GM10248 (cell line): ENCODE results near the gene PER3.

ENCODE experiments used
- CTCF ChIA-PET: fragments of 300-600 bp; sonication (Branson Sonifier 250); formaldehyde crosslinking; extraction: SDS; loops from one replicate; lab custom pipeline; 2021; ENCODE audit warnings: antibody characterized with exemption; lab: Yijun Ruan, JAX
- POLR2A ChIA-PET: fragments of 350-650 bp; sonication (Branson Sonifier 250); formaldehyde crosslinking; extraction: SDS; loops from one replicate; lab custom pipeline; 2020; ENCODE audit warnings: antibody characterized with exemption; lab: Yijun Ruan, JAX
- DNase-seq: peaks from one replicate; pipeline ENCODE4 v3.0.0; 2012; ENCODE audit errors: extremely low spot score
- CTCF ChIP-seq: IDR thresholded peaks from 2 replicates; pipeline ENCODE4 v1.5.1; 2012; ENCODE audit warnings: mild to moderate bottlenecking, low read depth; ENCODE audit errors: extremely low read depth, missing control alignments, control extremely low read depth

PER3 gene

DNA sequence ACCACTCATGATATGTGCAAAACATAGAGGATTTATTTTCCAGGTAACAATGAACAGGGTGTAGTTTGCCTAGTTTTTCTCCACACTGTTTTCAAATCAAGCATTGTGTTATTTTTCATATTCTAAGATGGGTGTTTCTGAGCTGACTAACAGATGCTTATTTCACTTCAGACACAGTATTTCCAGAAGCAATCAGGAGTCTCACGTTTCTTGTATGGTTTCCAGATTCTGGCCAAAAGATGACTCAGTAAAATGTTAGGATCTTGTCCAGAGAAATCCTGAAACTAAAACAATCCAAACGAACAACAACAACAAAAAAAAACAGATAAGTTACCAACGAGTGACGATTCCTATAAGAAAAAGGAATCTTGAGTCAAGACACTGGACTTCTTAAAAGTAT lies 63.5 kb downstream of the PER3 start:
- TF ChIP-seq CTCF = no peak
- ChIA-PET POLR2A (no interaction called here), CTCF (interaction anchor here (1.6 to 2.0 kb wide), 2 partner anchors 11 to 95 kb away, joined by 4 to 5 read pairs; no protein-coding TSS in a partner anchor)
- DNase-seq = no peak

- no peak for DNase-seq
- TF ChIP-seq CTCF = no peak
- ChIA-PET CTCF (interaction anchor here (1.8 to 2.8 kb wide), 2 partner anchors 98 to 182 kb away, joined by 4 to 10 read pairs; no protein-coding TSS in a partner anchor), POLR2A (no interaction called here)
Observed at GRCh38 chr1:7850786-7851185, 66.7 kb downstream of the PER3 start.

- ChIA-PET CTCF (no interaction called here), POLR2A (no interaction called here)
- TF ChIP-seq CTCF = no peak
- DNase-seq = no peak
Observed at GRCh38 chr1:7852804-7853683, 69.0 kb downstream of the PER3 start, which contains the start of gene UTS2. Gene UTS2 (minus strand): TSS chr1:7853065. CDS start chr1:7853003, 62 bp downstream.

DNA sequence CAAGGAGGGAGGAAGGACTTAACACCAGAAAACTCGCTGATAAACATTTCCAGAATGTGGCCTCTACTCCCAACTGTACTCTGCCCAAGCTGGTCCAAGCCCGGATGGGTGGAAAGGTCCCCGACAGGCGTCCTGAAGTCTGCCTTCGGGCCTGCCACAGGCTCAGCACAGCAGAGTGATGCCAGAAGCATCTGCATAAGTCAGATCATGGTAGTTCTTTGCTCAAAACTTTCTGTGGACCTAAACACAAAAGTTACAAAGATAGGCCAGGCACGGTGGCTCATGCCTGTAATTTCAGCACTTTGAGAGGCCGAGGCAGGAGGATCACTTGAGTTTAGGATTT lies 69.6 kb downstream of the PER3 start:
- POLR2A ChIA-PET = no interaction called here
- DNase-seq = no peak
- no peak for TF ChIP-seq CTCF
- CTCF ChIA-PET = no interaction called here

- POLR2A ChIA-PET = no interaction called here
- peak; percentile 35 for TF ChIP-seq CTCF
- CTCF ChIA-PET = no interaction called here
- DNase-seq = no peak
Observed at GRCh38 chr1:7856345-7856744, 72.3 kb downstream of the PER3 start.

DNA sequence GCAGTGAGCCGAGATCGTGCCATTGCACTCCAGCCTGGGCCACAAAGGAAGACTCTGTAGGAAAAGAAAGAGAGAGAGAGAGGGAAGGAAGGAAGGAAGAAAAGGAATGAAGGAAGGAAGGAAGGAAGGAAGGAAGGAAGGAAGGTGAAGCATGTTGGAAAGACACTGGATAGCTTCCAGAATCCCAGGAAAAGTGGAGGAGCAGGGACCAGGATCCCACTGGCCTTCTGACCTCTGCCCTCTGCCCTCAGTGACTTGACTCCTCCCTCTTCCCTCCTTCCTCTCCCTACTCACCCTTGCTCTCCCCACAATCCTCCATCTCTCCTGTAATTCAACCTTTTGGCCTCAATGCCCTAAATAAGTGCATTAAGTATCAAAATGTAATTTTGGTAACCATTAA lies 72.9 kb downstream of the PER3 start:
- POLR2A ChIA-PET = no interaction called here
- DNase-seq = no peak
- TF ChIP-seq CTCF = no peak
- CTCF ChIA-PET = no interaction called here
